Hepatocyte (in vitro differentiated cells): Measurements from ENCODE around the gene MGAT5B. TPM values are rescaled to one million over a fixed set of nuclear protein-coding genes. Genes with fewer than 3 reads are reported as not detected.

Experiments
- DNase-seq: peaks from one replicate; pipeline ENCODE4 v3.0.0-alpha.2; 2016; ENCODE audit warnings: low spot score
- H2AFZ ChIP-seq: fragments of 200-600 bp; sonication (generic); 2 replicates; pipeline ENCODE4 v1.6.0; 2016; ENCODE audit warnings: antibody characterized with exemption, mild to moderate bottlenecking
- H3K27ac ChIP-seq: fragments of 200-600 bp; sonication (generic); 2 replicates; pipeline ENCODE4 v1.5.1; 2016; ENCODE audit warnings: mild to moderate bottlenecking
- H3K27me3 ChIP-seq: fragments of 200-600 bp; sonication (generic); 2 replicates; pipeline ENCODE4 v1.6.1; 2016
- H3K36me3 ChIP-seq: fragments of 200-600 bp; sonication (generic); replicated peaks from 2 replicates; pipeline ENCODE4 v1.5.1; 2016; ENCODE audit warnings: low read depth; ENCODE audit not compliant: insufficient read depth
- H3K4me1 ChIP-seq: fragments of 200-600 bp; sonication (generic); 2 replicates; pipeline ENCODE4 v1.5.1; 2016; ENCODE audit warnings: mild to moderate bottlenecking, moderate library complexity; ENCODE audit not compliant: insufficient read depth
- H3K4me2 ChIP-seq: fragments of 200-600 bp; sonication (generic); 2 replicates; pipeline ENCODE4 v1.6.0; 2016
- H3K4me3 ChIP-seq: fragments of 200-600 bp; sonication (generic); 2 replicates; pipeline ENCODE4 v1.5.1; 2016; ENCODE audit warnings: mild to moderate bottlenecking
- H3K79me2 ChIP-seq: fragments of 200-600 bp; sonication (generic); 2 replicates; pipeline ENCODE4 v1.6.0; 2017; ENCODE audit warnings: mild to moderate bottlenecking
- H3K9me2 ChIP-seq: fragments of 200-600 bp; sonication (generic); replicated peaks from 2 replicates; pipeline ENCODE4 v1.6.0; 2017; ENCODE audit warnings: mild to moderate bottlenecking; ENCODE audit not compliant: insufficient read depth
- H3K9me3 ChIP-seq: fragments of 200-600 bp; sonication (generic); 2 replicates; pipeline ENCODE4 v1.5.1; 2016; ENCODE audit warnings: low read depth, mild to moderate bottlenecking
- H4K20me1 ChIP-seq: fragments of 200-600 bp; sonication (generic); 2 replicates; pipeline ENCODE4 v1.6.0; 2016; ENCODE audit warnings: mild to moderate bottlenecking; ENCODE audit not compliant: insufficient read depth, poor library complexity, severe bottlenecking
- EZH2 ChIP-seq: fragments of 200-600 bp; sonication (generic); IDR thresholded peaks from 2 replicates; pipeline ENCODE4 v1.6.1; 2016; ENCODE audit warnings: antibody characterized with exemption, mild to moderate bottlenecking, borderline replicate concordance
- EZH2phosphoT487 ChIP-seq: fragments of 200-600 bp; sonication (generic); IDR thresholded peaks from one replicate; pipeline ENCODE4 v1.6.1; 2018; ENCODE audit warnings: antibody characterized with exemption, mild to moderate bottlenecking, low read depth, moderate library complexity; ENCODE audit not compliant: unreplicated experiment, severe bottlenecking
- WGBS: methylation state at CpG from one replicate; pipeline ENCODE4 v1.1.6; 2016; ENCODE audit warnings: low lambda C conversion rate; ENCODE audit errors: missing lambda C conversion rate; 5-methylcytosine and 5-hydroxymethylcytosine counted together
- polyA plus RNA-seq: library from polyadenylated mRNA; unstranded; fragments of >200 nt; fragmentation: Nextera tagmentation; extraction: Ambion mirVana; gene quantifications from 2 replicates; pipeline ENCODE4 v1.2.1, GENCODE V29; 2016
- total RNA-seq: library from RNA; depleted of rRNA; stranded (reverse); fragments of >200 nt; gene quantifications from 2 replicates; pipeline ENCODE4 v1.2.3, GENCODE V29; 2014
- TF ChIP-seq, protein P1 (sequence below): fragments of 200-600 bp; sonication (generic); IDR thresholded peaks from 2 replicates; pipeline ENCODE4 v1.5.1; 2016; ENCODE audit warnings: antibody characterized with exemption, mild to moderate bottlenecking; ENCODE audit not compliant: poor library complexity

MGAT5B gene
- total and polyA plus RNA-seq, 2 experiments from 2014 or later, result 0.89 to 1.1 TPM

DNA sequence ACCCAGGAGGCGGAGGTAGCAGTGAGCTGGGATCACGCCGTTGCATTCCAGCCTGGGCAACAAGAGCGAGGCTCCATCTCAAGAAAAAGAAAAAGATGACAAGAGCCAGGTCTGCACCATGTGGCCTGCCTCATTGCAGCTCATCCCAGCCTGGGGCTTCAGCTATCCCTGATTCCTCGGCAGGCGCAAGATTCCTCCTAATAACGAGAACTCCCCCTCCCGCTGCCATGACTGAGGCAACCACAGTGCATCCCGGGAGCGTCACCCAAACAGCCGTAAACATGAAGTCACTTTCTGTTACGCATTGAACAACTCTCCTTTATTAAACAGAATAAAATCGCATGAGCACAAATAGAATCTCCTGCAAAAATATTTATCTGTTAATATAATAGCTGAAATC is 120.6 kb downstream of the MGAT5B start:
- 84% methylated on average over 13 of the region's 13 CpGs for WGBS
- TF ChIP-seq EZH2 (no peak), EZH2phosphoT487 (no peak)
- TF ChIP-seq, protein P1, sequence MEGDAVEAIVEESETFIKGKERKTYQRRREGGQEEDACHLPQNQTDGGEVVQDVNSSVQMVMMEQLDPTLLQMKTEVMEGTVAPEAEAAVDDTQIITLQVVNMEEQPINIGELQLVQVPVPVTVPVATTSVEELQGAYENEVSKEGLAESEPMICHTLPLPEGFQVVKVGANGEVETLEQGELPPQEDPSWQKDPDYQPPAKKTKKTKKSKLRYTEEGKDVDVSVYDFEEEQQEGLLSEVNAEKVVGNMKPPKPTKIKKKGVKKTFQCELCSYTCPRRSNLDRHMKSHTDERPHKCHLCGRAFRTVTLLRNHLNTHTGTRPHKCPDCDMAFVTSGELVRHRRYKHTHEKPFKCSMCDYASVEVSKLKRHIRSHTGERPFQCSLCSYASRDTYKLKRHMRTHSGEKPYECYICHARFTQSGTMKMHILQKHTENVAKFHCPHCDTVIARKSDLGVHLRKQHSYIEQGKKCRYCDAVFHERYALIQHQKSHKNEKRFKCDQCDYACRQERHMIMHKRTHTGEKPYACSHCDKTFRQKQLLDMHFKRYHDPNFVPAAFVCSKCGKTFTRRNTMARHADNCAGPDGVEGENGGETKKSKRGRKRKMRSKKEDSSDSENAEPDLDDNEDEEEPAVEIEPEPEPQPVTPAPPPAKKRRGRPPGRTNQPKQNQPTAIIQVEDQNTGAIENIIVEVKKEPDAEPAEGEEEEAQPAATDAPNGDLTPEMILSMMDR, result no peak
- Histone ChIP-seq H2AFZ (no peak overlapping the region), H3K36me3 (no peaks in the 10 kb centered on the region), H4K20me1 (no peaks in the 10 kb centered on the region), H3K27me3 (no peaks in the 10 kb centered on the region), H3K4me1 (no peaks in the 10 kb centered on the region), H3K9me3 (no peaks in the 10 kb centered on the region), H3K79me2 (no peaks in the 10 kb centered on the region), H3K27ac (no peak overlapping the region), H3K4me2 (no peak overlapping the region), H3K9me2 (no peaks in the 10 kb centered on the region), H3K4me3 (no peak overlapping the region)
- no peak for DNase-seq

DNA sequence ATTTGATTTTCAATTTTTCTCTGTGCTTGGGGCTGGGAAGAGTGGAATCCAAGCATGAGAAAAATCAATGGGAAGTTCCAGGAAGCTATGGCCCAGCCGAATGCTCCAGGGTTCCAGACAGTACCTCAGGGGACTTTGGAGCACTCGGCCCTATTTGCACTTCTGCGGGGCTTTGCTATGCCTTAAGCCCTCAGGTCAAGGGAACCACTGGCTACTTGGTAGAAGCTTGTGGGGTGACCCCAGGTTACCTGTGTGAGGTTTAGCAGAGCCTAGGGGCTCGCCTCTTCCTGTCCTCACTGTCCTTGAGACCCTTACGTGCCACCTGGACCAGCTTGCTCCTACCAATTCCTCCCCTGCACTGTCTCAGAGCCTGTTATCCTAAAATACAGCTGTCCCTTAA is 121.3 kb downstream of the MGAT5B start:
- no peak overlapping the region for H2AFZ ChIP-seq
- no peaks in the 10 kb centered on the region for H4K20me1 ChIP-seq
- no peak for DNase-seq
- H3K36me3 ChIP-seq, result no peaks in the 10 kb centered on the region
- TF ChIP-seq, protein P1, result no peak
- TF ChIP-seq EZH2 (no peak), EZH2phosphoT487 (no peak)
- H3K4me3 ChIP-seq, result no peak overlapping the region
- no peak overlapping the region for H3K27ac ChIP-seq
- H3K4me2 ChIP-seq, result no peak overlapping the region
- no peaks in the 10 kb centered on the region for H3K9me2 ChIP-seq
- no peaks in the 10 kb centered on the region for H3K27me3 ChIP-seq
- no peaks in the 10 kb centered on the region for H3K4me1 ChIP-seq
- H3K9me3 ChIP-seq, result no peaks in the 10 kb centered on the region
- no peaks in the 10 kb centered on the region for H3K79me2 ChIP-seq
- 76% methylated on average over 5 of the region's 5 CpGs for WGBS

DNA sequence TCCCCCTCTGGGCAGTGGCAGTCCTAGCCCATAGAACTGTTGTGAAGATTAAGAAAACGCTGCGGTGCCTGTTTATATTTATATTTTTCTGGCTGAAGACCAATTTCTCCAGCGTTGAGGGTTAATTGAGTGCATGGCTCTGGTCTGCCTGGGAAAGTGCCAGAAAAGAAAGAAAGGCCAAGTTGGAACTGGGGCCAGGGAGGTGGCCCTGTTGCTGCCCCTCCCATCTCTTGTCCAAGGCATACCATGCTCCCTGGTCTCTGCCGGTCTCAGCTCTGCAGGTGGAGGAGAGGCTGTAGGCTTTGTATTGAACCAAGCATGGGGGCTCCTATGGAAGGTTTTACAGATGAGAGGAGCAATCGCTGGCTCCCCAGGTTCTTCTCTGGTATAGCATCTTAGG is 124.7 kb downstream of the MGAT5B start:
- H3K36me3 ChIP-seq, result no peaks in the 10 kb centered on the region
- WGBS, result 77% methylated on average over 5 of the region's 5 CpGs
- TF ChIP-seq, protein P1, result no peak
- TF ChIP-seq EZH2 (no peak), EZH2phosphoT487 (no peak)

DNA sequence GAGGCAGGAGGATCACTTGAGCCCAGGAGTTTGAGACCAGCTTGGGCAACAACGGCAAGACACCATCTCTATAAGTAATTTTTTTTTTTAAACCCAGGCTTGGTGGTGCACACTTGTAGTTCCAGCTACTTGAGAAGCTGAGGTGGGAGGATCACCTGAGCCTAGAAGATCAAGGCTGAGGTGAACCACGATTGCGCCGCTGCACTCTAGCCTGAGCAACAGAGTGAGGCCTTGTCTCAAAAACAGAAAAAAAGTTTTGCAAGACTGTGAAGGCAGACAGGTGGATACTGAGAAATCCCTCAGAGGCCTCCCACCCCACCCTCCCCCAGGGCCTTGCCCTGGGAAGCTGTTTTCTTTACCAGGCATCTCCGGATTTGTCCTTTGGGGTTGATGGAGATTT is 125.4 kb downstream of the MGAT5B start:
- H3K9me3 ChIP-seq, result no peaks in the 10 kb centered on the region
- no peak overlapping the region for H3K27ac ChIP-seq
- H3K4me3 ChIP-seq, result no peak overlapping the region
- no peak overlapping the region for H2AFZ ChIP-seq
- no peaks in the 10 kb centered on the region for H3K36me3 ChIP-seq
- H3K79me2 ChIP-seq, result no peaks in the 10 kb centered on the region
- H3K27me3 ChIP-seq, result no peaks in the 10 kb centered on the region
- no peaks in the 10 kb centered on the region for H3K9me2 ChIP-seq
- no peak overlapping the region for H3K4me2 ChIP-seq
- WGBS, result 68% methylated on average over 5 of the region's 5 CpGs
- no peaks in the 10 kb centered on the region for H4K20me1 ChIP-seq
- no peak for TF ChIP-seq EZH2phosphoT487
- TF ChIP-seq EZH2, result no peak
- TF ChIP-seq, protein P1, result no peak
- no peaks in the 10 kb centered on the region for H3K4me1 ChIP-seq
- DNase-seq, result no peak

More for the DNA sequence above, 124.7 kb downstream of the MGAT5B start:
- H3K27ac ChIP-seq, result no peak overlapping the region
- H3K79me2 ChIP-seq, result no peaks in the 10 kb centered on the region
- no peaks in the 10 kb centered on the region for H3K4me1 ChIP-seq
- no peak overlapping the region for H3K4me3 ChIP-seq
- no peaks in the 10 kb centered on the region for H4K20me1 ChIP-seq
- H3K9me2 ChIP-seq, result no peaks in the 10 kb centered on the region
- H2AFZ ChIP-seq, result no peak overlapping the region
- no peaks in the 10 kb centered on the region for H3K9me3 ChIP-seq
- H3K4me2 ChIP-seq, result no peak overlapping the region
- no peak for DNase-seq
- H3K27me3 ChIP-seq, result no peaks in the 10 kb centered on the region
